Non-pigmented ciliary epithelial cell (primary cell): ENCODE data around the gene RABAC1.
"Not testable (repeated sequence)": the region's sequence is repeated elsewhere in the genome, so short reads cannot be mapped to it uniquely, and the experiment has no call there.

Experiments
- DNase-seq: peaks from one replicate; pipeline ENCODE4 v3.0.0-alpha.2; 2010; ENCODE audit warnings: low read depth

The RABAC1 gene

GRCh38 chr19:41915021-41915775 is 43.9 kb downstream of the RABAC1 start:
- DNase-seq = no peak

GRCh38 chr19:41914424-41914834 is 44.7 kb downstream of the RABAC1 start:
- DNase-seq = not testable (repeated sequence)

- no peak for DNase-seq
Measured at GRCh38 chr19:41913538-41914423, 45.3 kb downstream of the RABAC1 start.

GRCh38 chr19:41912899-41913537 is 46.1 kb downstream of the RABAC1 start:
- no peak for DNase-seq

GRCh38 chr19:41911889-41912731 is 47.0 kb downstream of the RABAC1 start:
- DNase-seq = no peak

- DNase-seq = no peak
Measured at GRCh38 chr19:41910992-41911888, 47.9 kb downstream of the RABAC1 start.

GRCh38 chr19:41910240-41910991 is 48.7 kb downstream of the RABAC1 start:
- no peak for DNase-seq

GRCh38 chr19:41909706-41910105 is 49.4 kb downstream of the RABAC1 start:
- no peak for DNase-seq

GRCh38 chr19:41908724-41909464 is 50.2 kb downstream of the RABAC1 start:
- DNase-seq = no peak

GRCh38 chr19:41907994-41908615 is 51.0 kb downstream of the RABAC1 start:
- no peak for DNase-seq

GRCh38 chr19:41906916-41907680 is 52.0 kb downstream of the RABAC1 start:
- DNase-seq = no peak
